HL-60/S4 treated with phorbol 12-myristate 13-acetate at 8.2 ng/mL for 4 days and 3 days (cell line): ENCODE measurements around the gene EFNA5.

Experiments used
- in situ Hi-C: fragments of 300-500 bp; cut with MboI; formaldehyde crosslinking; loops from 2 replicates; pipeline ENCODE4 v1.15.0; 2022; ENCODE audit warnings: low sequenced_read_pairs

Gene EFNA5

DNA sequence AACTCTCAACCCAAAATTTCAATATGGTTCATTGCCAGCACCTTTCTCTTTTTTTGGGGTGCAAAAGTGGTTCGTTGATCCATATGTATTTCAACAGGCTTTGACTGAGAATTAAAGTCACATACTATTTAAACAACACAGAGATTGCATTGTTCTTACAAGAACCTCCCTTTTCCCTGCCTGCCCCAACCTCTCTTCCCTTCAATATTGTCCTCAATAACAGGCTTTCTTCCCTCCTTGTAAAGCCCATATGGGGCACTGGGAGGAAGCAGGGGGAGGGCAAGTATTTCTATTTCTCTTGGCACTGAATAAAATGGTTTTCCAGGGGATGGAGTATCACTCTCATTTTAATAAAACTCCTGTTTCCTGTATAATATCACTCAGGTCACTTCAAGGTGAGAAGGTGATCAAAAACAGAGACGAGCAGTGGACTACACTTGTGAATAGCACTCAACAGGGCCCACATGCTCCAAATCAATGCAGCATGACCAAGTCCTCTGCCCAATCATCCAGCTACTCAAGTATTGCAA is 65.1 kb downstream of the EFNA5 start:
- in situ Hi-C loops = no loop called here

DNA sequence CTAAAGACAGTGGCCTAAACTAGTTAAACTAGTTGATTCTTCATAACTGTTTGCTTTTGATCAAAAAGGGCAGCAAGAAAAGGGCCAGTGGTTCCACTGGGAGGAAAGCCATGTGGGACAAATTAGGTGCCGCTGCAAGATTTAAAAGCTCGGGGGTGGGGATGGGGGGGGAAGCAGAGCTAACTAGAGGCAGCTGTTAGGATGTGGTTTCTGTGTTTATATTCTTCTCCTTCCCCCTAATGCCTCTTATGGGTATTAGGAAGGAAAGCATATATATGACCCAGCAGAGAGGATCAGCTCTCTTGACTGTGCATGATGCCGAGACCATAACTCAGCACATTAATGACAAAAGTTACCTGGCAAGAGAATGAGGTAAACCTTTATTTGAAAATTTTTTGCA is 65.7 kb downstream of the EFNA5 start:
- in situ Hi-C loops = no loop called here

DNA sequence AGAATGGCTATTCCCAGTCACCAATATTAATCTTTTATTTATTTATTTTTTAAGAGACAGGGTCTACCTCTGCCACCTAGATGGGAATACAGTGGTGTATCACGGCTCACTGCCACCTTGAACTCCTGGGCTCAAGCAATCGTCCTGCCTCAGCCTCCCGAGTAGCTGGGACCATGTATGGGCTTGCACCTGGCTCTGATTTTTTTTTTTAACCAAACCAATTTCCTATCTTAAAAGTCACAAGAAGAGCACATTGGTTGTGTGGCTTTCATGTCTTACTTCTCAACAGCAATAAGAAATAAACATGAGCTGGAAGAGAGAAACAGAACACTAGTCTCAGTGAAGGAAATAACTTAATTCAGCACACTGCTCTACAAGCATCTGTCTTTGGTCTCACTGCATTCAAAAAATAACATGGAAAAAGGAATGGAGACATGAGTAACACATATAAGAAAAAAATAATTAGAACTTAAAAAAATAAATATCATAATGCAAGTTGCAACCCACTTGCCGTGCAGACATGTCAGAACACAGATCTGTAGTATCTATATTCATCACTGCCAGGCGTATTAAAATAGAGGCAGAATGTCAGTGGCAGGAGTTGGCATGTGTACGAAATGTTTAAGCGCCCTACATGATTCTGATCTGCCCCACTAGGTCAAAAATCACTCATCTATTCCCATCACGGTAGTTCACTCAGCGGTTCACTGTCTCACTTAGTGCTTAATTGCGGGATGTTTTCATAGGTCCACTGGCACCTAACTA is 66.4 kb downstream of the EFNA5 start:
- in situ Hi-C loops = no loop called here

DNA sequence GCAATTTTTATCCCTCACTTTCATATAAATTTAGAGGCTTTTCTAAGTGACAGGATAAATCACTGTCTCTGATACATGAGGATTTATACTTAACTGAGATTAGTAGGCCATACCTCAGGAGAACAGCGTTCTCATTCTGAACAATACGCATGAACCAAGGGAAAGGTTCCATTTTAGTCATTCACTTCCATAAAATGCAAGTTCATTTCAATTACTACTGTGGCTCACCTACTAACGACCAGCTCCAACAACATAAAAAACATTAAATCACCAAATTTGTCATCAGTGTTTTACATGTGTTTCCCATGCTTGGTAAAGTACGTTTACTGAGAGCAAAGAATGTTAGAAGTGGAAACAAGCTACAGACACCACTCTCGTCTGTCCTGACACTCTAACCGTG is 67.4 kb downstream of the EFNA5 start:
- in situ Hi-C loops = no loop called here

DNA sequence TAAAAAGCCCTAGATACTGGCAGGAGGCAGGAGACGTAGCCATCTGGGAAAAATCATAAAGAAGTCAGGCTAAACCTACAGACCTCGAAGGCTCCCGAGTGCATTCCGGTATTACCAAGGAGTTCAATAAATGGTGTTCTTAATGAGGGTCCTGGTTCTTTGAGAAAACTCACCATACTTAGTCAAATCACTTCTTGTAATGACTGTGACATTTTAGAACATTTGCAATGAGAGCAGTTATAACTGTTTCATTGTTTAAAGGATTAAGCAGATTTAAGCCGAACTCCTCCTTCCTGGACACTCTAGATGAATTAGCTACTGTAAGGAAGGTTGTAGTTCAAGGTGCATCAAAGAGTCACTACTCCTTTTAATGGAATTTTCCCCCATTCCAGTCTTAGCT is 67.8 kb downstream of the EFNA5 start:
- in situ Hi-C loops = no loop called here

DNA sequence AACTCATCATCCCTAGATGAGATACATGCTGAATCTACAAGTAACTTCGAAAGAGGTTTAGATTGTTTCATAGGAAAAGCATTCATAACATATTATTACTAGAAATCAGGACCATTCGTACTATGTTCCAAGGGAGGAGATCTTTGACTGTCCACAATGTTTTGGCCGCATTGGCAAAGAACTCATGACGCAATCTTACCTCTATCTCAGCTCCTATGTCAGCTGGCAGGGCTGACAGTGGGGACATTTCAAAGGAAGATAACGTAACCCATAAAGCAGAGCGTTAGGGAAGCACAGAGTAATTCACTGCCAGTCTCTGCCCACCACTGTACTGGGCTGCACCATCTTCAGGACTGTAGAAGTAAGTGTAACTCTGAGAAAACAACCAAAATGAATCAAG is 69.7 kb downstream of the EFNA5 start:
- in situ Hi-C loops = no loop called here

DNA sequence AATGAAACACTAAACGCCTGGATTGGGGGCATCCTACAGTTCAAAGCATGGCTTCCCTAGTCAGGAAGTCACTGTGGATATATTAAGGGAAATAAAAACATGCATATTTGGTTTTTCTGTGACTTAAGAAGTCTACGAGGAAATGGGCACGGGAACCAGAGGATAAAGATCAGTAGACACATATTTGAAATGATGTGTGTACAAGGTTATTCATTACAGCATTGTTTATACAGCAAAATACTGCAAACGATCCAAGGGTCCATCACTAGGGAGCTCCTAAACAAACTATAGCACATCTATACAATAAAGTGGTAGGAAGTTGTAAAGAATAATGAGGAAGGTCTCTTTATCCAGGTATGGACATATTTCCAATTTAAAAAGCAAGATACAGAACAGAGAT is 71.8 kb downstream of the EFNA5 start:
- in situ Hi-C loops = no loop called here

DNA sequence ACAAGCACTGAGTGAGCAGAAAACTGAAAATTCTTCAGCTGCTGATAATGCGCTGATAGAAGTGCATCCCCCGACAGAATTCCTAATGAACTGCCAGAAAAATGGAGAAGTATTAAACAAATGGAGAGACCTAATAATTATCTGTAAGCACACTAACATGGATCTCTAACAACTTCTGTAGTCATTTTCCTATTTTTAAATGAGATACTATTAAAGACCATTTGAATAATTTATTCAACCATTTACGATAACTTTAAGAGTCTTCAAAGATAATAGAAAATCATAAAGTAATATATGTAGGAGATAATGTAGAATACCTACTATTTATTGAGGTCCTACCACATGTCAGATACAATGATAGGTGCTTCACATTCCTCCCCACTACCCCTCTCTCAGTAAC is 72.9 kb downstream of the EFNA5 start:
- in situ Hi-C loops = no loop called here

DNA sequence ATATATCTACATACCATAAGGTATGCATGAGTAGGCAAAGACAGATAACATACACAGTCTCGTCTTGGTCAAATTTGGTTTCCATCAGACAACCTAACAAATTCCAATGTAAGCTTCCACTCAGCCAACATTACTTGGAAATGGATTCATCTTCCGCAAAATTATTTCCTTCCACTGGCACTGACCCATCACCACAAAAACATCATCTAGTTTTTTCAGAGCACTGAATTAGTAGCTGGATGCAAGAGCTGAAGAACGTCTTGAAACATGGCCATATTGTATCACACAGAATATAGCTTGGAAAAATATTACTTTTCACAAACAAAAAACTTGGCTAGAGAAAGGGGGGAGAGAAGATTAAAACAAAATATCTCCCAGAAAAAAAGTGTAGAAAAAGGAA is 73.5 kb downstream of the EFNA5 start:
- in situ Hi-C loops = no loop called here

DNA sequence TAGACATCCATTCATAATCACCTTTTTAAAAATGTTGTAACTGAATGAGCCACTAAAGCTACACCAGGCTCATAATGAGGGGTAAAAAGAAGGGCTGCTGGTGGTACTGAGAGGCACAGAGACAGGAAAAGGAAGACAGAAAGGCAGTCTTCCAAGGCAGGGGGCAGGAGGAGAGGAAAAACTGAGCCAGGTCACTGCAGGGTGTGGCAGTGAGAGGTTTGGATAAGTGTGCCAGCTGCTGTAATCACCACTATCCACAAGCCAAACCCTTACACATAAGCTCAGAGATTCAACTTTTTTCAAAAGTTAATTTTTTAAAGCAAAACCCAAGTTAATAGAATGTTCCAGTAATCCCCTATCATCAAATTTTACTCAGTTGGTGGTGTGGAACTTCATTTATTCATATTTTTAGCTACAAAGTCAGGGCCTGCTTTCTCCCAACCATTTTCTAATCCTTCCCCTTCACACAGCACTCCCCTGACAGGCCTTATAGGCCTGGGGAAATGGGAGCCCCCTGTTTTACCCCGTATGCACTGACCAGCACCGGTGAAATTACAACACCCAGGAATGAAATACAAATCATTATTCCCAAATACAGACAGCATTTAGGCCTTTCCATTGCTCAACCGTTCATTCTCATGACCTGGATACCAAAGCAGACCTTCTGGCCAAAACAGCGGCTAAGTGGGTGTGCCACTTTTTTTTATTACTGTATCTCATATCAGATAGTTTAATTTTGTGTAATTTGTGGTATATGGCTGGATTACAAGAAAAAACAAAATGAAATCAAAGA is 76.3 kb downstream of the EFNA5 start:
- in situ Hi-C loops = no loop called here

DNA sequence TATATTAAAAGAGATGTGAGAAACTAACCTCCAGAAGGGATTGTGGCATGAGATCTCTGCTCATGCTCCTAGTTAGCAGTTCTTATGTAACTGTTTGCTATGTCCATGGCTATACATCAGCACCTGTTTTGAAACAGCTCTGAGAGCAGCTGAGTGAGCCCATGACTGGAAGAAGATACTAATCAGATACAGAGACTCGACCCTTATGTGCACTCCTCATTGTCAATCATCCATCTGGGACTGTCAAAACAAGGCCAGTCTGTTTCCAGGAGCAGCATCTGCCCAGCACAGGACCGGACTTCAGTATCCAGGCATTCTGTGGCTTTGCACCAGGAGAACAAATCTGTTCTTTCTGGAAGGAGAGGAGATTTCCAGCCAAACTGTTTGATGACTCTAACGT is 77.7 kb downstream of the EFNA5 start:
- in situ Hi-C loops = no loop called here

DNA sequence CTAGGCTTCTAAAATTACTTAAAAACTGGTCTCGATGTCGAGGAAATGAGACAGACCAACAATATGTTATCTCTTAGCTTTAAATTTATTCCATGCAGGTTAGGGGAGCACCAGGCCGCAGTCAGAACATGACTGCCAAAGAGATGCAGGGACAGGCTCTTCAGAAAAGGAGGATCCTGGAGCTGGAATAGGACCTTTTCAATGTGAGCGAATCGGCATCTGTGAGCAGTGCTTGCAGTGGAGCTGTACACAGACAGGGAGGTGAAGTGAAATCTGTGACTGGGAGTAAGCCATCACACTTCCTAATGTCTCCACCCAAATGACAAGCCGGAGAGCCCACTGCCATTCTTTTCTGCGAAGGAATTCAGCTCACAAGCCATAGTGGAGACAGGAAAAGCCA is 78.2 kb downstream of the EFNA5 start:
- in situ Hi-C loops = no loop called here

DNA sequence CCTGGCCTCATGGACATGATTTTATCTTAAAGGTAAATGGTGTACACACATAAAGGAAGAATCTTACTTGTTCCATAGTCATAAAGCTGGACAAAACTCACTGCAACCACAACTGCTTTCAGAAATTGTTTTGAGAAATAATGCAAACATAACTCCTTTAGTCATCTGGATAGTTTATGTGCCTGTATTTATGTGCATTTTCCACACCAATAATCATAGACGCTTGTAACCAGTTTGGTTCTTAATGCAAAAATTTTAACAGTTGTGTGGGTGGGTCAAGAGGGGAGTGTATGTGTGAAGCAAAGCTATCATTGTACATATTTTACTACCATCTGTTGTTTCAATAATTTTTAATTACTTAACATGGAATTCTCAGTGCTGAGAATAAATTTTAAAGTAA is 80.1 kb downstream of the EFNA5 start:
- in situ Hi-C loops = no loop called here

DNA sequence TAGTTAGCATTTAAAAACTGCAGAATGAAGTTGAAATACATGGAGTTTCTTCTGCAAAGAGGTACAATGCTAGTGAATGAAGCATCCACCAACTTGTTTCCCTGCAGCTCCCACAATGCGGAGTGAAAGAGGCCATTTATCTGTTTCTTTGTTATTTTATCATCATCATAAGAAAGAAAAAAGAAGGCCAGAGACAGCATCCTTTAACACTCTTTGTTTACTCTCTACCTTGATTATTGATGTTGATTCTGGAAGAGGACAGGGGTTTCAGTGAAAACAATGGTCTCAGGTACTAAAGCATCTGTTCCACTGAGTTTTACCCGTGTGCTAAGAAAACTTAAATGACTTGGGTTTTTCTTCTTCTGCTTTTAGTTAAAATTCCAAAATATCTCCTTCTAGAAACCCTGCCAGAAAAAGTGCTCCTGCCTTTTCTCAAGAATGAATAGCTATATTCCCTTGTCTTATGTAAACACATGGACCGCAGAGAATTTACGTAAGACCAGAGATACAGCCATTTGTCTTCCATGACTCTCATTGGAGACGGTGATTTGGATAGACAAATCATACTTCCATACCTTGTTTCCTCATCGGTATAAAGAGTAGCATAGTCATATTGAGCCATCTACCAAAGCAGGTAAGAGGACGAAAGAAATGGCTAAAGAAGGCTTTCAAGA is 81.1 kb downstream of the EFNA5 start:
- in situ Hi-C loops = no loop called here

DNA sequence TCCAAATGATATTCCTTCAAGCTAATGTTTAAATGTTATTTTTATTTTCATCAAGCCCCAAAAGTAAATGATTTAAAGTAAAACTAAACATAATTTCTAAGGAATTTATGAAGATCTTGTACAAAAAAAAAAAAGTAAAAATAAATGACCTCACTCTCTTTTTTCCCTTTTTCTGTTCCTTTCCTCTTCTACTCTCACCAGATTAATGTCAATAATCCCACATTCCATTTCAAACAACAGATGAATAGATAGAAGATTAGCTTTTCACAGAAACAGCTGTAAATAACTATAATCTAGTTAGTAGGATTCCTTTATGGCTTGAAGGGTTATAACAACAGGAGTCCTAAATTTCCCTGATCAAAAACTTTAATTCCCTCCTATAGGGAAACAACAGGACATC is 88.1 kb downstream of the EFNA5 start:
- in situ Hi-C loops = no loop called here

DNA sequence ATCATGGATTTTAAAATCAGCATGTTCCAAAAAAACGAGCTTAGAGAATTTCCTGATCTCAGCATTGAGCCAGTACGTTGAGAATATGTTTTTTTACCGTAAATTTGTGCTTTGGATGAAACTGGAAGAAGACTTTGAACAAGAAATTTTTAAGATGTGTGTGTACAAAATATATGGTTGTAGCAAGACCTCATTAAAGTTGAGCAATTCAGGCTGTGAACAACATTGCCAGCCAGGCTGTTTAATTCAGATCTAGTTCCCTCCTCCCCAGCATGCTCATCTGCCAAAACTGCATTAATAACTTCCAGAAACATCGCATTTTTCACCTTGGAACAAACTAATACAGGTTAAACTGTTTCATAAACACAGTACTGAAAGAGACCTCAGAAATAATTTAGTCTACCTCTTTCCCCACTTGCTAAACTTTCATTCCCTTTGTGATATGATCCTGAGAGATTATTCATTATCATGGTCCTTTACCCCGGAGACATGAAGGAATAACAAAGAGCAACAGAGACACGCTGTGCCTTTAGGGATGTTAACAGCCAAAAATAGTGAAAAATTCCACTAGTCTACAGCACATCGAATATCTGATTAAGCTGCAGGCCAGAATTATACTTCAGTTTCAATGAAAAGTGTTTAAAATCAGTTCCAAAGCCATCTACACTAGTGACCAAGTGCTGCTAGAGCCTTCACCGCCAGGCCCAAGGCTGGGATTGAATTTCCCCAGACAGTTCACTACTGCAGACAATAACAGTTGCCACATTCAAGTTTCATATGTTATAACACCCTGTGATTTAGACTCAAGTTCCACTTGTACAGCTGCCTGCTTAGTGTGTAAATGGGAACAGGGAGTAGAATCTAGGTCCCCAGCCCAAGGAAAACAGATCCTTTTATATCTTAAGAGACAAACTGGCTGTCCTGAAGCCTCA is 89.6 kb downstream of the EFNA5 start:
- in situ Hi-C loops = no loop called here

DNA sequence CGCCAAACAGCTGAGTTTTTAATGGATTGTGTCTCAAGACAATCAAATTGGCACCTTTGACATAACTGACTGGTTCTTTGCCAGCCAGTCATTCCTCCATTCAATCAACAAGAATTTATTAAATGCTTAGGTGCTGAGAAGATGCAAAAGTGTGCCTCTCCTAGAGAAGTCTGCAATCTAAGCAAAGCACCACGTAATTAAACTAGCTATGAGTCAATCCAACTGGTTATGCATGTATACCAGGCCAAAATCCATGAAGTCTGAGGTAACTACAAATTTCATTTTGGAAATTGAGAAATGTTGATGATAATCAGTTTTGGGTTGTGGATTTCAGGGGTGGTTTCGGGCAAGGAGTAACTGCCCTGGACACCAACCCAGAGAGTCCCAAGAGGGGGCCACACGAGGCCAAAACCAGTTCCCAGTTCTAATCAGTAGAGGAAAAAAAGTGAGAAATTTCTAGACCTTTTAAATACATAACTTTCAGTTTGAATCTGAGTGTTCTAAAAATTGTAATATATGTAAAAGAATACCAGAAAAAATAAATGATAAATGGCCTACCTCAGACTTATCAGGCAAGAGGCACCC is 92.6 kb downstream of the EFNA5 start:
- in situ Hi-C loops = no loop called here

DNA sequence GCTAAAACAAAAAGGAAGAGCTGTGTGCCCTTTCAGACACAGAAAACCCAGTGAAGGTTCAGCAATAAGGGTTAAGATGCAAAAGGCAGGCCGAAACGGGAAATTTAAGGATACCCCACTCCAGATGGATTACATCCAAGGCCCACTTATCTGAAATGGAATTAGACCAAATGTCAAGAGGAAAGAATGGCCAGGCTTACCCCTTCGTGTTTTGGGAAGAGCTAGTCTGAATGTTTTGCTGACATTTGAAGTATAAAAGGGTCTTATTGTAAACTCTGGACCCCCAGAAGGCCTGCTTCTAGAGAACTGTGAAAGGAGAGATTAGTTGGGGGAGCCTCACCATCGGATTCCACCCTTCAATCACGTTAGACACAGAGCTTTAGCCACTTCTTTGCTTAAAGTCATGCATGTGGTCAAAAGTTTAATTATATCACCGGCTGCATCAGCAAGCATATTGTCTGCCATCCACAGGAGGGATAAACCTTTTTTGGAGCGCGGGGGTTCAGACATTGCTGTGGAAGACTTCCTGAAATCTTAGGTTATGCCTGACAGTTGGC is 93.3 kb downstream of the EFNA5 start:
- in situ Hi-C loops = no loop called here

DNA sequence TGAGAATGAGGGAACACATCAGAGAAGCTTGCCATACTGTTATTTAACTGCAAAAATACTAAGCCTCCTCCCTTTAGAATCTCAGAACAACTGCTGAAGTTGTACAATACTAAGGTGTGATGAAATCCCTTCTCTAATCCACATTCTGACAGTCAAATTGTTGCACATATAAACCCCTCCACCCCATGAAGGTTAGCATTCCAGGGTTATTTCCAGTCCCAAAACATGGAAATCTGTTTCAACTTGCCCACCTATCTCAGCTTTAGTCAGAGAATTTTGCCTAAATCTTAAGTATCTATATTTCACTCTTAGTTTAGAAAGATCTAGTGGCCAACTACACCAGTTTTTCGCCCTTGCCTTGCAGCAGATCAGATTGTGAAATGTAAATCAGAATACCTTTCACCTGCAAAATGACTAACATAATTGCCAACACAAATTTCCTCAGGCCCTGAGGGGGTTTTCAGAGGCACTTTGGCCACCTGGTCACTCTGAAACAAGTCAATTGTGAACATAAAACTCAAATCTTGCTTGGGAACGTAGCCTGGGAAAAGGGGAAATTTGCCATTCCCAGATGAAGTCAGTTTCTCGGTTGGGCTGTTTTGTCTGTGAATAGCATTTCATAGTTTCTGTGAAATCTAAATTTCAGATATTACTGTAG is 93.9 kb downstream of the EFNA5 start:
- in situ Hi-C loops = no loop called here
